Mucosa of rectum (tissue), 2 donors: ENCODE data around the gene ZNF658.
"Not testable (repeated sequence)": the region's sequence is repeated elsewhere in the genome, so short reads cannot be mapped to it uniquely, and the experiment has no call there.

Source experiments
- H3K27ac ChIP-seq, 2 donors: one replicate each; pipeline ENCODE4 v1.7.0; 2013; ENCODE audit warnings: inconsistent platforms in 2 of 2, low read depth in 2 of 2, low read length in 2 of 2
- H3K27me3 ChIP-seq, 2 donors: one replicate each; pipeline ENCODE4 v1.7.0; 2013; ENCODE audit warnings: low read length in 2 of 2; ENCODE audit not compliant: control insufficient read depth in 2 of 2, insufficient read depth in 2 of 2
- H3K36me3 ChIP-seq, 2 donors: one replicate each; pipeline ENCODE4 v1.7.0; 2013; ENCODE audit warnings: low read length in 2 of 2; ENCODE audit not compliant: control insufficient read depth in 2 of 2, insufficient read depth in 2 of 2
- H3K4me1 ChIP-seq, 2 donors: one replicate each; pipeline ENCODE4 v1.7.0; 2013; ENCODE audit warnings: low read length in 2 of 2, mild to moderate bottlenecking in 1 of 2; ENCODE audit not compliant: control insufficient read depth in 2 of 2, insufficient read depth in 2 of 2
- H3K4me3 ChIP-seq, 2 donors: one replicate each; pipeline ENCODE4 v1.7.0; 2013; ENCODE audit warnings: low read length in 2 of 2
- H3K9ac ChIP-seq, 2 donors: one replicate each; pipeline ENCODE4 v1.7.0; 2013; ENCODE audit warnings: low read length in 2 of 2, low read depth in 1 of 2, mild to moderate bottlenecking in 1 of 2
- H3K9me3 ChIP-seq, 2 donors: one replicate each; pipeline ENCODE4 v1.7.0; 2013; ENCODE audit warnings: low read length in 2 of 2; ENCODE audit not compliant: control insufficient read depth in 2 of 2
- donor health status: healthy.
- donor health status: Normal muscosa, but diverticular disease.

Gene ZNF658

GRCh38 chr9:66900490-66901131 lies at the start of gene ZNF658:
Gene ZNF658, plus strand, starts transcription at chr9:66900725. Its CDS starts 2,837 bp downstream, at chr9:66903562.
- H3K27ac ChIP-seq, H3K36me3 ChIP-seq, H3K9me3 ChIP-seq, H3K4me1 ChIP-seq, H3K27me3 ChIP-seq: not testable (repeated sequence)
- H3K4me3 ChIP-seq: peak within 1 kb of the TSS; percentile 58 to 60
- peak within 1 kb of the TSS; percentile 20 to 69 for H3K9ac ChIP-seq

GRCh38 chr9:66861732-66862131 lies 38.8 kb upstream of the ZNF658 start:
- H3K9me3 ChIP-seq, H3K27me3 ChIP-seq, H3K4me3 ChIP-seq, H3K36me3 ChIP-seq, H3K27ac ChIP-seq, H3K4me1 ChIP-seq, H3K9ac ChIP-seq: not testable (repeated sequence)

- H3K4me3 ChIP-seq, H3K9ac ChIP-seq, H3K36me3 ChIP-seq, H3K27me3 ChIP-seq, H3K4me1 ChIP-seq, H3K27ac ChIP-seq, H3K9me3 ChIP-seq: not testable (repeated sequence)
Observed at GRCh38 chr9:66868660-66869059, 31.9 kb upstream of the ZNF658 start.

- H3K27ac ChIP-seq, H3K9ac ChIP-seq: not testable (repeated sequence)
Observed at GRCh38 chr9:66880605-66881004, 19.9 kb upstream of the ZNF658 start.

GRCh38 chr9:66881847-66882246 lies 18.7 kb upstream of the ZNF658 start:
- H3K27me3 ChIP-seq, H3K9ac ChIP-seq, H3K4me1 ChIP-seq, H3K9me3 ChIP-seq, H3K36me3 ChIP-seq, H3K27ac ChIP-seq, H3K4me3 ChIP-seq: not testable (repeated sequence)

More at GRCh38 chr9:66880605-66881004, 19.9 kb upstream of the ZNF658 start:
- H3K4me1 ChIP-seq, H3K27me3 ChIP-seq, H3K36me3 ChIP-seq, H3K9me3 ChIP-seq, H3K4me3 ChIP-seq: not testable (repeated sequence)

GRCh38 chr9:66890334-66890733 lies 10.2 kb upstream of the ZNF658 start:
- H3K4me1 ChIP-seq, H3K9me3 ChIP-seq, H3K27ac ChIP-seq, H3K9ac ChIP-seq, H3K27me3 ChIP-seq, H3K36me3 ChIP-seq, H3K4me3 ChIP-seq: not testable (repeated sequence)

- H3K9ac ChIP-seq: peak overlapping the region; percentile 20 to 69
- peak overlapping the region in 1 of 2 donors; percentile 60 for H3K4me3 ChIP-seq
- not testable (repeated sequence) for H3K9me3 ChIP-seq, H3K27ac ChIP-seq, H3K4me1 ChIP-seq, H3K27me3 ChIP-seq, H3K36me3 ChIP-seq
Observed at GRCh38 chr9:66901141-66901540, 616 bp downstream of the ZNF658 start.

GRCh38 chr9:66909560-66909959 lies 9.0 kb downstream of the ZNF658 start:
- H3K9me3 ChIP-seq, H3K9ac ChIP-seq, H3K4me3 ChIP-seq, H3K27ac ChIP-seq, H3K27me3 ChIP-seq, H3K4me1 ChIP-seq, H3K36me3 ChIP-seq: not testable (repeated sequence)

GRCh38 chr9:66920072-66920471 lies 19.5 kb downstream of the ZNF658 start:
- not testable (repeated sequence) for H3K4me1 ChIP-seq, H3K36me3 ChIP-seq, H3K9ac ChIP-seq, H3K4me3 ChIP-seq, H3K27ac ChIP-seq, H3K27me3 ChIP-seq, H3K9me3 ChIP-seq

- not testable (repeated sequence) for H3K9ac ChIP-seq, H3K27ac ChIP-seq, H3K9me3 ChIP-seq, H3K27me3 ChIP-seq, H3K4me1 ChIP-seq, H3K4me3 ChIP-seq, H3K36me3 ChIP-seq
Observed at GRCh38 chr9:66936194-66936870, 35.8 kb downstream of the ZNF658 start.
